Measurements from ENCODE around the gene HNRNPA3. TPM values are rescaled to one million over a fixed set of nuclear protein-coding genes. Genes with fewer than 3 reads are reported as not detected.

HNRNPA3 gene
- total and polyA plus RNA-seq, 2 of the 13 experiments (the other 11 are each of a cell fraction or from before 2014, with no cell fraction given) = 73.3 to 97.7 TPM

DNA sequence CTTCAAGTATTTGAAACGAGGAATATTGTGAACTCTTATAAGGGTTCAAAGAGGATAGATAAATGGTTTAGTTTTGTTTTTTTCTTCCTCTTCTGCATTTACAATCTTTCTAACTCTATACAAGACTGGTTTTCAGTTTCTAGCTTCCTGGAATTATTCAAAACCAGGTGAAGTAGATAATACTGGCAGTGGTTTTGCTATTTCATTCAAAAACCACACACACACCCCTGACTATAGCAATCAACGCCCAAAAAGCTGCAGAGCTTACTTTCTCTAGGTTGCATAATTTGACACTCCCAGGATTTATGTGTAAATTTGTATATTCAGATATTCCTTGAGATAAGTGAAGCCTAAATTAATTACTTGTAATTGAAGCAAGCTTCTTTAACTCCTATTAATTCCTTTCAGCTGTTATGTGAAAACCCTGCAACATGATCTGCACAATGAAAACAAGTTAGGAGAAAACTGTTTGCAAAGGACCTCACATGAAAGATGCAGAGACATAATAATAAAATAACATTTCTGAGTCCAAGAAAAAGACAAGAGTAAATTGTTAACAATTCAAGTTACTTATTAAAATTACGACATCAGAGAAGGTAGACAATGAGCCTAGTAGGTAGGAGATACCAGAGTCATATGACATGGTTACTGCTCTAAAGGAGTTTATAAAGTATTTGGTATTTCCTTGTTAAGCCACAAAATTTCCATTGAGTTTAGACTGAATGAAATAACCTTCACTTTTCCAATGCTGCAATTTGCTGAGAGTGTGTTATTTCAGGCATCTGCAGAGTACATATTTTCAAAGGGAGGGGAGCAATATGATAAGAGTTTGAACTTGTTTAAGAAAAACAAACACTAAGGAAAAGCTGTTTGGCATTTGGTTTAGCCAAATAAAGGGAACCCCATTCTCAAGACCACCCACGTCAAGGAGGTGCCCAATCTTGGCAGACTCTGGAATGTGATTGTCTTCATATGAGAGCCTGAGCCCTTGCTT lies 53.5 kb downstream of the HNRNPA3 start (continued):
- TF ChIP-seq ZNF17 (CRISPR knock-in tag; IDR thresholded peaks at IDR 0.05) = no peak
- no peak for TF ChIP-seq NONO (IDR thresholded peaks at IDR 0.05)
- no peak for TF ChIP-seq NONO (CRISPR knock-in tag; conservative IDR thresholded peaks at IDR 0.05)
- no peak for TF ChIP-seq SYNCRIP (IDR thresholded peaks at IDR 0.05; ENCODE audit: insufficient read depth, low read depth, low read length)
- no peak for TF ChIP-seq ZSCAN22 (CRISPR knock-in tag; IDR thresholded peaks at IDR 0.05)
- TF ChIP-seq SIX4 (CRISPR knock-in tag; IDR thresholded peaks at IDR 0.05) = peak; percentile 61; the same call in 1 of the 2 replicates
- TF ChIP-seq ZNF552 (CRISPR knock-in tag; IDR thresholded peaks at IDR 0.05; ENCODE audit: borderline replicate concordance) = no peak
- no peak for TF ChIP-seq ZNF33B (CRISPR knock-in tag; IDR thresholded peaks at IDR 0.05)
- TF ChIP-seq ZNF816 (CRISPR knock-in tag; IDR thresholded peaks at IDR 0.05; ENCODE audit: borderline replicate concordance) = no peak
- TF ChIP-seq KLF9 (CRISPR knock-in tag; IDR thresholded peaks at IDR 0.05; ENCODE audit: low read depth) = no peak
- TF ChIP-seq ATAD3A (CRISPR knock-in tag; IDR thresholded peaks at IDR 0.05) = no peak
- no peak for TF ChIP-seq ZBTB43 (CRISPR knock-in tag; conservative IDR thresholded peaks at IDR 0.05)
- TF ChIP-seq NFKB2 (CRISPR knock-in tag; IDR thresholded peaks at IDR 0.05; ENCODE audit: borderline replicate concordance) = no peak
- TF ChIP-seq ZNF512B (CRISPR knock-in tag; IDR thresholded peaks at IDR 0.05; ENCODE audit: borderline replicate concordance) = no peak
- no peak for TF ChIP-seq ZNF557 (CRISPR knock-in tag; IDR thresholded peaks at IDR 0.05)
- TF ChIP-seq DPF2 (CRISPR knock-in tag; IDR thresholded peaks at IDR 0.05; ENCODE audit: borderline replicate concordance, low read depth) = no peak
- TF ChIP-seq HMG20A (CRISPR knock-in tag; IDR thresholded peaks at IDR 0.05; ENCODE audit: borderline replicate concordance) = 0 out of 2 replicates have a peak, but pooled peaks have one; percentile 15
- no peak for TF ChIP-seq ZNF251 (CRISPR knock-in tag; IDR thresholded peaks at IDR 0.05)
- TF ChIP-seq MED13 (CRISPR knock-in tag; IDR thresholded peaks at IDR 0.05) = peak; percentile 67; the same call in 1 of the 2 replicates
- TF ChIP-seq ONECUT2 (CRISPR knock-in tag; IDR thresholded peaks at IDR 0.05) = no peak
- TF ChIP-seq IRX3 (CRISPR knock-in tag; IDR thresholded peaks at IDR 0.05; ENCODE audit: borderline replicate concordance, low read depth) = no peak
- TF ChIP-seq SOX13 (IDR thresholded peaks at IDR 0.05) = no peak
- peak in 1 of 2 experiments; percentile 82; a peak in 2 of 4 replicates for TF ChIP-seq SOX13 (CRISPR knock-in tag; conservative IDR thresholded peaks at IDR 0.05 in 1 of 2, IDR thresholded peaks at IDR 0.05 in 1 of 2)
- TF ChIP-seq CTCF (CRISPR knock-in tag; IDR thresholded peaks at IDR 0.05) = no peak
- 0 out of 2 replicates have a peak, but pooled peaks have one; percentile 14 for TF ChIP-seq FOXO1 (CRISPR knock-in tag; IDR thresholded peaks at IDR 0.05)

All from HepG2 (cell line).